Loucy (cell line): ENCODE results near the gene RPS3A.

Experiments used
- H2AFZ ChIP-seq: fragments of 200-600 bp; sonication (generic); 2 replicates; pipeline ENCODE4 v1.6.0; 2016; ENCODE audit warnings: antibody characterized with exemption, mild to moderate bottlenecking, low read length, moderate library complexity
- H3F3A ChIP-seq: fragments of 200-600 bp; 2 replicates; pipeline ENCODE4 v1.6.0; 2016; ENCODE audit warnings: antibody characterized with exemption, low read depth, mild to moderate bottlenecking
- H3K27me3 ChIP-seq: fragments of 200-600 bp; sonication (generic); 2 replicates; pipeline ENCODE4 v1.6.1; 2014; ENCODE audit warnings: low read length, mild to moderate bottlenecking; ENCODE audit not compliant: insufficient read depth, poor library complexity, severe bottlenecking
- H3K36me3 ChIP-seq: fragments of 200-600 bp; sonication (generic); 2 replicates; pipeline ENCODE4 v1.6.1; 2016; ENCODE audit warnings: low read length; ENCODE audit not compliant: insufficient read depth
- H3K4me1 ChIP-seq: fragments of 200-600 bp; sonication (generic); 2 replicates; pipeline ENCODE4 v1.5.1; 2014; ENCODE audit warnings: low read length, mild to moderate bottlenecking; ENCODE audit not compliant: insufficient read depth, poor library complexity, severe bottlenecking
- H3K4me2 ChIP-seq: fragments of 200-600 bp; sonication (generic); 2 replicates; pipeline ENCODE4 v1.6.0; 2014; ENCODE audit warnings: antibody characterized with exemption, low read length, low read depth, mild to moderate bottlenecking; ENCODE audit not compliant: poor library complexity, severe bottlenecking
- H3K4me3 ChIP-seq: fragments of 200-600 bp; sonication (generic); 2 replicates; pipeline ENCODE4 v1.5.1; 2014; ENCODE audit warnings: low read length, mild to moderate bottlenecking, mixed read lengths; ENCODE audit not compliant: poor library complexity, severe bottlenecking
- H3K79me2 ChIP-seq: fragments of 200-600 bp; sonication (generic); 2 replicates; pipeline ENCODE4 v1.6.1; 2014; ENCODE audit warnings: low read length; ENCODE audit not compliant: insufficient read depth
- H3K9ac ChIP-seq: fragments of 200-600 bp; sonication (generic); 2 replicates; pipeline ENCODE4 v1.6.0; 2014; ENCODE audit warnings: mild to moderate bottlenecking, low read depth, low read length, moderate library complexity; ENCODE audit not compliant: poor library complexity, severe bottlenecking
- H3K9me2 ChIP-seq: fragments of 200-600 bp; sonication (generic); replicated peaks from 2 replicates; pipeline ENCODE4 v1.6.1; 2016; ENCODE audit warnings: low read depth, low read length, mixed read lengths
- H3K9me3 ChIP-seq: fragments of 200-600 bp; sonication (generic); 2 replicates; pipeline ENCODE4 v1.6.1; 2014; ENCODE audit warnings: mild to moderate bottlenecking, antibody characterized with exemption, low read length, low read depth; ENCODE audit not compliant: insufficient read depth
- H4K20me1 ChIP-seq: fragments of 200-600 bp; sonication (generic); 2 replicates; pipeline ENCODE4 v1.6.0; 2014; ENCODE audit warnings: antibody characterized with exemption, low read length, mild to moderate bottlenecking; ENCODE audit not compliant: insufficient read depth, poor library complexity, severe bottlenecking
- EZH2phosphoT487 ChIP-seq: fragments of 200-600 bp; IDR thresholded peaks from 2 replicates; pipeline ENCODE4 v1.6.1; 2018; ENCODE audit warnings: antibody characterized with exemption, mild to moderate bottlenecking, moderate library complexity, borderline replicate concordance
- TF ChIP-seq, protein P1 (sequence below): fragments of 200-600 bp; sonication (generic); conservative IDR thresholded peaks from 2 replicates; pipeline ENCODE4 v1.5.1; 2014; ENCODE audit warnings: mild to moderate bottlenecking, antibody characterized with exemption, low read length

RPS3A gene

DNA sequence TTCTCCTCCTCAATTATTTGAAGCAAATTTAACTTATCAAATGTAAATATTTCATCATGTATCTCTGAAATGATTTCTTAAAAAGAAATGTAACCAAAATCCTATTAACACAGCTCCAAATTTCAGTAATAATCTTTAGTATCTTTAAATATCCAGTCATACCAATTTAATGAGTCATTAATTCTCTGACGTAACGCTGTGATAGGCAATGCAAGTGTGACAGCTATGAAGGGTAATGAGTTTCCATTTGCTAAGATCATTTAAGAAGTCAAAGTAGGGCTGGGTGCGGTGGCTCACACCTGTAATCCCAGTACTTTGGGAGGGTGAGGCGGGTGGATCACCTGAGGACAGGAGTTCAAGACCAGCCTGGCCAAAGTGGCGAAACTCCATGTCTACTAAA is 15.6 kb downstream of the RPS3A start:
- Histone ChIP-seq H3K27me3 (no peaks in the 10 kb centered on the region), H3K9me2 (no peaks in the 10 kb centered on the region), H3K4me2 (no peak overlapping the region), H3K36me3 (0 out of 2 replicates have a peak, but pooled peaks cover 4% of the 10 kb centered on the region), H3F3A (no peaks in the 10 kb centered on the region), H3K79me2 (no peaks in the 10 kb centered on the region), H3K4me1 (no peaks in the 10 kb centered on the region), H2AFZ (no peak overlapping the region), H3K4me3 (no peak overlapping the region), H3K9me3 (no peaks in the 10 kb centered on the region), H3K9ac (no peak overlapping the region), H4K20me1 (no peaks in the 10 kb centered on the region)
- TF ChIP-seq, protein P1, sequence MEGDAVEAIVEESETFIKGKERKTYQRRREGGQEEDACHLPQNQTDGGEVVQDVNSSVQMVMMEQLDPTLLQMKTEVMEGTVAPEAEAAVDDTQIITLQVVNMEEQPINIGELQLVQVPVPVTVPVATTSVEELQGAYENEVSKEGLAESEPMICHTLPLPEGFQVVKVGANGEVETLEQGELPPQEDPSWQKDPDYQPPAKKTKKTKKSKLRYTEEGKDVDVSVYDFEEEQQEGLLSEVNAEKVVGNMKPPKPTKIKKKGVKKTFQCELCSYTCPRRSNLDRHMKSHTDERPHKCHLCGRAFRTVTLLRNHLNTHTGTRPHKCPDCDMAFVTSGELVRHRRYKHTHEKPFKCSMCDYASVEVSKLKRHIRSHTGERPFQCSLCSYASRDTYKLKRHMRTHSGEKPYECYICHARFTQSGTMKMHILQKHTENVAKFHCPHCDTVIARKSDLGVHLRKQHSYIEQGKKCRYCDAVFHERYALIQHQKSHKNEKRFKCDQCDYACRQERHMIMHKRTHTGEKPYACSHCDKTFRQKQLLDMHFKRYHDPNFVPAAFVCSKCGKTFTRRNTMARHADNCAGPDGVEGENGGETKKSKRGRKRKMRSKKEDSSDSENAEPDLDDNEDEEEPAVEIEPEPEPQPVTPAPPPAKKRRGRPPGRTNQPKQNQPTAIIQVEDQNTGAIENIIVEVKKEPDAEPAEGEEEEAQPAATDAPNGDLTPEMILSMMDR = no peak
- TF ChIP-seq EZH2phosphoT487 = no peak

DNA sequence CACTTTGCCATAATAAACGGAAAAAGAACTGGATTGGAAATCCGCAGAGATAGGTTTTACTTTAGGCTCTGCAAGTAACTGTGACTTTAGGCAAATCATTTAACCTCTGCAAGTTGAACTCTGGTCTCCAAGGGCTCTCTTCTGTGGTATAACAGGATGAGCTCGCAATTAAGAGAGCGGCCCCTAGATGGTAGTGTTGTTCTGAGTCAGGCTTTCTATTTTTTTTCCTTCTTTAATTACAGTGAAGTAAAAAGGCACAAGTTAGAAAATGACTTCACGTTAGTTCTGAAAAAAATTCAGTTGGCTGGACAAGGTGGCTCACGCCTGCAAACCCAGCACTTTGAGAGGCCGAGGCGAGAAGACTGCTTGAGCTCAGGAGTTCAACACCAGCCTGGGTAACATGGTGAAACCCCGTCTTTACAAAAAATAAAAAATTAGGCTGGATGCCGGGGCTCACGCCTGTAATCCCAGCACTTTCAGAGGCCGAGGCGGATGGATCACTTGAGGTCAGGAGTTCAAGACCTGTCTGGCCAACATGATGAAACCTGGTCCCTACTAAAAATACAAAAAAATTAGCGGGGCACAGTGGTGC is 18.0 kb downstream of the RPS3A start:
- no peak overlapping the region for H3K4me3 ChIP-seq
- no peaks in the 10 kb centered on the region for H3K27me3 ChIP-seq
- H3F3A ChIP-seq = no peaks in the 10 kb centered on the region
- no peaks in the 10 kb centered on the region for H3K9me2 ChIP-seq
- H3K9ac ChIP-seq = no peak overlapping the region
- H3K4me2 ChIP-seq = no peak overlapping the region
- TF ChIP-seq EZH2phosphoT487 = no peak
- TF ChIP-seq, protein P1 = peak; percentile 89
- no peak overlapping the region for H2AFZ ChIP-seq
- H3K79me2 ChIP-seq = no peaks in the 10 kb centered on the region
- H3K9me3 ChIP-seq = no peaks in the 10 kb centered on the region
- H4K20me1 ChIP-seq = no peaks in the 10 kb centered on the region
- 0 out of 2 replicates have a peak, but pooled peaks cover 4% of the 10 kb centered on the region for H3K36me3 ChIP-seq
- no peaks in the 10 kb centered on the region for H3K4me1 ChIP-seq

DNA sequence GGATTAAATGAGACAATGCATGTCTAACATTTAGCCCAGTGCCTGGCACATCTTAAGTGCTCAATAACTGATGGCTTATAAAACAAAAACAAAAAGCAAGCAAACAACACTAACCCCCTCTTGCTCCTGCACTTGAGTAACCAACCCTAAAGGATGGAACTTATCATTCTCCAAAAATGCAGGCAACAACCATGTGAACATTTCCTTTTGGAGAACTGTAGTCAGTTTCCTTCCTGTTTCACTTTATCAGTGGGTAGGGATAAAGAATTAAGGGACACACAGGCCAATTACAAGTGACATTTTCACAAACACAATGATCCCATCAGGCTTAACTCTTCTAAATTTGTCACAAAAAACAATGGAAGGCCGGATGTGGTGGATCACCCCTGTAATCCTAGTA is 30.4 kb downstream of the RPS3A start:
- Histone ChIP-seq H3F3A (no peaks in the 10 kb centered on the region), H3K4me2 (no peak overlapping the region), H3K4me1 (no peaks in the 10 kb centered on the region), H3K79me2 (no peaks in the 10 kb centered on the region), H3K9ac (no peak overlapping the region), H2AFZ (no peak overlapping the region), H4K20me1 (no peaks in the 10 kb centered on the region), H3K9me2 (no peaks in the 10 kb centered on the region), H3K9me3 (no peaks in the 10 kb centered on the region), H3K36me3 (no peaks in the 10 kb centered on the region), H3K4me3 (no peak overlapping the region), H3K27me3 (no peaks in the 10 kb centered on the region)
- TF ChIP-seq, protein P1 = no peak
- no peak for TF ChIP-seq EZH2phosphoT487
